SK-N-DZ (cell line): ENCODE data around the gene MFAP4.

ENCODE experiments used
- DNase-seq: peaks from one replicate; pipeline ENCODE4 v3.0.0-alpha.2; 2015; ENCODE audit warnings: low spot score
- small RNA-seq, 2 experiments: library from RNA; depleted of rRNA; stranded (forward); fragments of <200 nt; gene quantifications; one replicate each; pipeline ENCODE3, GENCODE V24; 2014

Gene MFAP4

DNA sequence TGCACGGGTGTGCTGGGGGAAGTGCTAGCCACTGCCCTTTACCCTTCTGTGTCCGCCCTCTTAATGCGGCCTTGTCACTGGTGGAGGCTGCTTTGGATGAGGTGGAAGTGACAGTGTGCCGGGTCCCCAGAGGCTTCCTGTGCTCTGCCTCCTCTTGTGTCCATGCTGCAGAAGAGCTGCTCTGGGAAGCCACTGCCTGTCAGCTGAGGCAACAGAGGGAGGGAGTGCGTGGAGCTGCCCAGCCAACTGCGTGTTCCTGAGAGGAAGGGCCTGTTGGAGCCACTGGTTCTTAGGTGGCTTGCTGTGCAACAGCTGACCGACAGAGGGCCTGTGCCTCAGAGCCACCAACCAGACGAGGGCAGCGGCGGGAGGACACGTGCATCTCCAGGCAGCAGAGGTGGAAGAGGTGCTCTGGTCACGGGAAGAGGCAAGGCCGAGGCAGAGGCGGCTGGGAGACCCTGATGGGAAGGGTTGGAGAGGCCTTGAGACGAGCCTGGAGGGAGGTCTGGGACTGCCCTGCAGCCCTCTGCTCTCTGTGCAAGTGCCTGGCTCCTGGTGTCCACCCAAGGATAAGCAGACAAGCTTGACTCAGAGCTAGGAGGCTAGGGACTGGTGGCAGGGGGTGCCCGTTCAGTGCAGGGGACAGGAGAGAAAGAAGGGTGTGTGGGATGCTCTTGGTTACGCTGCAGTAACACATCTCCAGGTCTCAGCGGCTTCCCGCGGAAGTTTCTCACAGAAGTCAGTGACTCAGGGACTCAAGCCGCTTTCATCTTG lies 49.9 kb downstream of the MFAP4 start:
- DNase-seq, result no peak

DNA sequence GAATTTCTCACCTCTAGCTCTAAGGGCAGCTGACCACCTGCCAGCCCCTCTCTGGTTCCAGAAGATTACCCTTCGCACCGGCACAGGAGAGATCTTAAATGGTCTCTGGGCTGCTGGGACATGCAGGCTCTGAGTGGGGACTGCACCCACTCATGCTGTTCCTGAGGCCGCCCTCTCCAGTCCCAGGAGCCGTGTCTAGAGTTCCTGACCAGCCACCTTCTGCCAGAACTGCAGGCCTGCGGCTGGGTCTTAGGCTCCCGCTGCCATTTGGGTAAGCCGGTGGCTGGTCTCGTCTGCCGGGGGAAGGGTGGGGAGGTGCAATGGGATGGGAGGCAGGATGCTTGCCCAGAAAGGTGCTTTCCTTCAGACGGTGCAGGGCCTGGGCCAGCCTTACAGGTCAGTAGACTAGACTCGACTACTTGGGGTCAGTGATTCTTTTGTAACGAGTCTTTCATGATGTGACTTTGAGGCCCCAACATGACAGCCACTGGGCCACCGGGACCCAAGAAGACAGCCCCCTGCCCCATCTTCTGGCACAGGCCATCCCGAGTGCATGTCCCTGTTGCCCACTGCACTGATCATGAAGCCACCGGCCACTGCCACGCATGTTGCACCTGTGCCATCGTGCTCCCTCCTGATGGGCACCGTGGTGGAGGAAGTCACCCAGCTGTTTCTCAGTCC lies 50.9 kb downstream of the MFAP4 start:
- no peak for DNase-seq

DNA sequence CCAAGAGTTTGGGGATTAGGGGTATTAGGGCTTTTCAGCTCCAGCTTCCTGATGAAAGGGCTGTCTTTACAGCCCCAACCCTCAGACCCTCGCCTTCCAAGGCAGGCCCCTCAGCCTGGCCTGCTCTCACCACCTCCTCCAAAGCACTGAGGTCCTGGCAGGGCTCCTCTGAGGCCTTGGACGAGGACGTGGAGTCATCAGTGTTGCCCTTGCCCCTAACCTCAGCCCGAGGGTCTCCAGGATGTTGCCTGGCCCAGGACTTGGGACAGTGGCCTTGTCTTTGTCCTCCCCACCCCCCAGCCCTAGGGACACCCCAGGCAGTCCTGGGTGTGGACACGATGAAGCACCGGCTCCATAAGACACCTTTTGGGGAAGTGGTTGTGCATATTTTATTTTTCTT lies 52.7 kb downstream of the MFAP4 start:
- DNase-seq, result no peak

DNA sequence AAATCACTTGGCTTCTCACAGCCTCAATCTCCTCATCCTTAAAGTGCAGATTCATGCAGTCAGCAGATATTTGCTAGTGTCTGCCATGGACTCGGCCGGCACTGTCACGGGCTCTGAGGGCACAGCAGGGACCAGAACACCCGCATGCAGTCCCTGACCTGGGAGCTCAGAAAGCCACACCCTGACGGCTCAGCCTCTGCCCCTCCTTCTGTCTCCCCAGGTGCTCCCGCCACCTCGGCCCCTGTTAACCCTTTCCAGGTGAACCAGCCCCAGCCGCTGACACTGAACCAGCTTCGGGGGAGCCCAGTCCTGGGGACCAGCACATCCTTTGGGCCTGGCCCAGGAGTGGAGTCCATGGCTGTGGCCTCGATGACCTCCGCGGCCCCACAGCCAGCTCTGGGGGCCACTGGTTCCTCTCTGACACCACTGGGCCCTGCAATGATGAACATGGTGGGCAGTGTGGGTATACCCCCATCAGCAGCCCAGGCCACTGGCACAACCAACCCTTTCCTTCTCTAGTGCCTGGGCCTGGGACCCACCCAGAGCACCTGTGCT lies 53.2 kb downstream of the MFAP4 start:
- DNase-seq, result no peak

Small RNA genes lying within 50 kb of the gene (small RNA-seq; reads per million reads assigned to genes)
- gene MIR1180, result 1.7 to 6.1 reads per million in 2 experiments
- 0 reads per million in 2 experiments for gene RF00537
